ENCODE data around the gene WDR55. TPM values are rescaled to one million over a fixed set of nuclear protein-coding genes. Genes with fewer than 3 reads are reported as not detected.

The WDR55 gene, protein sequence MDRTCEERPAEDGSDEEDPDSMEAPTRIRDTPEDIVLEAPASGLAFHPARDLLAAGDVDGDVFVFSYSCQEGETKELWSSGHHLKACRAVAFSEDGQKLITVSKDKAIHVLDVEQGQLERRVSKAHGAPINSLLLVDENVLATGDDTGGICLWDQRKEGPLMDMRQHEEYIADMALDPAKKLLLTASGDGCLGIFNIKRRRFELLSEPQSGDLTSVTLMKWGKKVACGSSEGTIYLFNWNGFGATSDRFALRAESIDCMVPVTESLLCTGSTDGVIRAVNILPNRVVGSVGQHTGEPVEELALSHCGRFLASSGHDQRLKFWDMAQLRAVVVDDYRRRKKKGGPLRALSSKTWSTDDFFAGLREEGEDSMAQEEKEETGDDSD
- total RNA-seq = 11.1 and 14.2 TPM in 2 replicates

DNA sequence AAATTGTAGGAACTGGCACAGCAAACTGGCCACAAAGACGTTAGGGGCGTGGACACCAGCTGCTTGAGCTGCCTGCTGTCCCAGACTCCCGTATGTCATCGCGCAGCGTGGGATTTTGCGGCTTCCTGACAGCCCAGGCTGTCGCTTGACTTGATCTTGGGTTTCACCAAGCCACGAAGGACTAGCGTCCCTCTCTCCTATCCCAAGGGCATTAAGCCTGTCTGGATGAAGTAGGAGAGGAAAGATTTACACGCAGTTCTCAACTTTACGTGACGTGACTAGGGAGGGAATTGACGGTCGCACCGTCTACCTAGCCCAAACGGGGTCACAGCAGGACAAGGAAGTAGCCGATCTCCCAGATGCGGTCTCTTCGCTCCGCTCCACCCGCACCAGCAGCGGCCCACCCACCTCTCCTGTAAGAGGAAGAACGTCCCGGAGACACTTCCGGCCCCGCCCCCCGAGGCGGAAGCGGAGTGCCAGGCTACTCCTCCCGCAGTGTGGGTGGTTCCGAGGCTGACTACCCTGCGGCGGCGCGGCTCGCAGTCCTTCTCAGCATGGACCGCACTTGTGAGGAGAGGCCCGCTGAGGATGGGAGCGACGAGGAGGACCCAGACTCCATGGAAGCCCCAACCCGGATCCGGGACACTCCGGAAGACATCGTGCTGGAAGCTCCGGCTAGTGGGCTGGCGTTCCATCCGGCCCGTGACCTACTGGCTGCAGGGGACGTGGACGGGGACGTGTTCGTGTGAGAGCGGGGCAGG lies at the start of gene WDR55:
TSS of gene WDR55 (plus strand) at position 546 of the 761 bp plus-strand sequence. CDS start at position 555, 9 bp downstream.

DNA sequence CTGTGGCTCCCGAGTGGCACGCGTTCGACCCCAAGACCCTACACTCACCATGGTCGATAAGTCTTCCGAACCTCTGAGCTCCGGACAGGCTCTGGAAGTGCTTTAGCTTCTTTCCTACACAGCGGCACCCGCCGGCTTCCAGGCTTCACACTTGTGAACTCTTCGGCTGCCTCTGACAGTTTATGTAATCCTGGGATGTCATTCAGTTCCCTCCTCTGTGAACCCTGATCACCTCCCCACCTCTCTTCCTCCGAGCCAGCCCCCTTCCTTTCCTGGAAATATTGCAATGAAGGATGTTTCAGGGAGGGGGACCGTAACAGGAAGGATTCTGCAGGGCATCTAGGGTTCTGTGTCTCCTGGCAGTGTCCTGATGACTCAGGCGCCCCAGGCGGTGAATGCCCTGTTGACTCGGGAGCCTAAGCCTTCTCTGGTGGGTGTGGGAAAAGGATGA lies 31.7 kb upstream of the WDR55 start, which contains the start of gene CD14:
TSS of gene CD14 (minus strand) at position 155 of the 451 bp plus-strand sequence. CDS start at position 51, 104 bp downstream.

DNA sequence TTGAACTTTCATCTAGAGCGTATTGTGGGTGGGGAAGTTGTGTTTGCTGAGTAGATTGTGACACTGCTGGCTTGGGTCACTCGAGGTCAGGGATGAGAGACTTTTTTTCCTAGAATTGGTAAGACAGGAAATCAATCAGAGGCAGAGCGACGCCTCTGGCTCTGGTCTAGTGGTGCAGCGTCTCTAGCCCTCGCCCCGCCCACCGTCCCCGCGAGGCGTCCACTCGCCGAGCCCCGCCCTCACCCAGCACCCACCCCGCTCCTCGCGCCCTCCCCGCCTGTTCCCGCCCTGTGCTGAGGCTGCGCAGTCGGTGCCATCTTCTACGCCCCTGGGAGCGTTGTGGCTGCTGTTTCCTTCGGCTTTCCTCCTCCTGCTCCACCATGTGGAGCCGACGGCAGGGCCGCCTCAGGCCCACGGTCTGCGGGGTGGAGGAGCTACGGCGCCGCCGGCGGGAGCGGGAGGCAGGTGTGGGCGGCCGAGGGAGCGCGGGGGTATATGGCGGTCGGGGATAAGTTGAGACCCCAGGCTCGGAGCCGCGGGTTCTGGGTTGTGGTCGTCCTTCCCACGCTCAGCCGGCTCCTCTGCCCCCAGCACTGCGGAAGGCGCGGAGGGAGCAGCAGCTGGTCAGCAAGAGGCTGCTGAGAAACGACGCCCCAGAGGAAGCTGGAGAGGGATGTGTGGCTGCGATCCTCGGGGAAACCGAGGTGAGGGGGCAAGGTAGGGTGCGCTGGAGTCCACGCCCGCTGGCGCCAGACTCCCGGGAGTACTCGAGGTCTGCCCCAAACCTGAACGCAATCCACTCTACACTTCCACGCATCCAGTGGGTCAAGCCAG lies 25.3 kb upstream of the WDR55 start, which contains the start of gene TMCO6:
TSS of gene TMCO6 (plus strand) at position 304 of the 834 bp plus-strand sequence. CDS start at position 381, 77 bp downstream.

DNA sequence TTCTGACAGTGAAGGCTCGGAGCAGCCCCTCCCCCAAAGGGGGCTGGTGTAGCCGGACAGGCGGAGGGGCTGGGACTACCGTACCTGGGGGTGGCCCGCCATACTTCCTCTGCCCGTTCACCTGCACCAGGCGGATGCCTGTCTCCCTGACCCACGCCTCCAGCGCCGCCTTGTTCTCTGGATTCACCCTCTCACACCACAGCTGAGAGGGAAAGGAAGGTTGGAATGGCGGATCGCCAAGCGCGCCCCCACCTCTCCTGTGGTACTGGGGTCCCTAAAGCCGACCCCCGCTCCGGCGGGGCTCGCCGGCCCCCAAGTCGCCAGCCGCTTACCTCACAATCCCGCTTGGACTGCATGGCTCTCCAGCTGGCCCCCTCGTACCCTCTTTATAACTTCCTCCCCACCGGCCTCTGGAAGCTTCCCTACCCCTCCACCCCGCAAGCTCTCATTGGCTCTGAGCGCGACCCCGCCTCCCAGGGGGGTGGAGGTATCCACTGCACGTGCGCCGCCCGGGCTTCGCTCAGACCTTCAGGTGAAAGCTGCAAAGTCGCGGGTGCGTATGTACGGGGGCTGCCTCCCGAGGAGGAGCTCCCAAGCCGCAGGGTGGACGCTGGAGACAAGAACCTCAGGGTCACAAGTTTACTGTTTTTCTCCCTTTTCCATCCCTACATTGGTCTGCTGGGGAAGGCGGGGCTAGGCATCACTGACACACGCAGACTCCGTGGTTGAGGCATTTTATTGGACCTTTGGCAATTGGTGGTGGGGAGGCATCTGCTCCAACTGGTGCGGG lies 8.7 kb downstream of the WDR55 start, which contains the start of gene DND1:
TSS of gene DND1 (minus strand) at position 390 of the 790 bp plus-strand sequence. CDS start at position 356, 34 bp downstream.

DNA sequence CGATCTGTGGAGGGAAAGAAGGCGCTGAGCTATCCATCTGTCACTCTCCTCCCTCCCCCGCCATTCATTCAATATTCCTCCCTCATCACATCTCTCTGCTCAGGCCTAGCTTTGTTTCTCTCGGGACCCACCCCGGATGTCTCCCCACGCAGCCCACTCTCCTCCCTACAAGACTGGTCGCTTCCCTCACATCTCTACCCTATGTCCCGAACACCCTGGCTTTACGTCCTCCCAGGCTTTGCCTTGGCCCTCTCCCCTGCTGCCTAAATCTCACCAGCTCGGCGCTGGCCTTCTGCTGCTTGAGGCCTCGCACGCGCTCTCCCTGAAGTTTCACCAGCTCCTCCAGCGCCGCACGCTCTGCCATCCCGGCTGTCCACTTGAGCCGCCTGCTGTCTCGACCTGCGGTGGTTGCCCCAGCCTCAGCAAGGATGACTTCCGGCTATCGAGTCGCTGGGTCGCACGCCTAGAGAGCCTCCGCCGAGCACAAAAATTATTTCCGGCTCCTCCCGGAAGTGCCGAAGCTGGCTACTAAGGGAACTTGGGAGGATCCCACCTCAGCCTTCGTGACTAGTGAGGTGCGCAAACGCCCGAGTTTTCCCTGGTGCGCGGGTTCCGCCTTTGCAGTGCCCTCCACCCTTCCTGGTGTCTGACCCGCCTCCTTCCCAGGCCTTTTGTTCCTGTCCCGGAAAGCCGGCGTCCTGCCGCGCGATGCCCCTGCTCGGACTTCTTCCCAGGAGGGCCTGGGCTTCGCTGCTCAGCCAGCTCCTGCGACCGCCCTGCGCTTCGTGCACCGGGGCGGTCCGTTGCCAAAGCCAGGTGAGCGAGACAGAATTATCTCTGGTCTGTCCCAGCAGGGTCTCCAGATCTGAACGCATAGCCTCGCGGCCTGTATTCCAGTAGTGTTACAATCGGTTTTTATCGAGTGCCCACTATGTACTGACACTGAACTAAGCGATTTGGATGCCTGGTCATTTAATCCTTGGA lies 26.5 kb downstream of the WDR55 start, which contains the start of the genes HARS1 and HARS2:
TSS of gene HARS1 (minus strand) at position 430 of the 984 bp plus-strand sequence. CDS start at position 364, 66 bp downstream.
TSS of gene HARS2 (plus strand) at position 515 of the 984 bp plus-strand sequence. CDS start at position 709, 194 bp downstream.

DNA sequence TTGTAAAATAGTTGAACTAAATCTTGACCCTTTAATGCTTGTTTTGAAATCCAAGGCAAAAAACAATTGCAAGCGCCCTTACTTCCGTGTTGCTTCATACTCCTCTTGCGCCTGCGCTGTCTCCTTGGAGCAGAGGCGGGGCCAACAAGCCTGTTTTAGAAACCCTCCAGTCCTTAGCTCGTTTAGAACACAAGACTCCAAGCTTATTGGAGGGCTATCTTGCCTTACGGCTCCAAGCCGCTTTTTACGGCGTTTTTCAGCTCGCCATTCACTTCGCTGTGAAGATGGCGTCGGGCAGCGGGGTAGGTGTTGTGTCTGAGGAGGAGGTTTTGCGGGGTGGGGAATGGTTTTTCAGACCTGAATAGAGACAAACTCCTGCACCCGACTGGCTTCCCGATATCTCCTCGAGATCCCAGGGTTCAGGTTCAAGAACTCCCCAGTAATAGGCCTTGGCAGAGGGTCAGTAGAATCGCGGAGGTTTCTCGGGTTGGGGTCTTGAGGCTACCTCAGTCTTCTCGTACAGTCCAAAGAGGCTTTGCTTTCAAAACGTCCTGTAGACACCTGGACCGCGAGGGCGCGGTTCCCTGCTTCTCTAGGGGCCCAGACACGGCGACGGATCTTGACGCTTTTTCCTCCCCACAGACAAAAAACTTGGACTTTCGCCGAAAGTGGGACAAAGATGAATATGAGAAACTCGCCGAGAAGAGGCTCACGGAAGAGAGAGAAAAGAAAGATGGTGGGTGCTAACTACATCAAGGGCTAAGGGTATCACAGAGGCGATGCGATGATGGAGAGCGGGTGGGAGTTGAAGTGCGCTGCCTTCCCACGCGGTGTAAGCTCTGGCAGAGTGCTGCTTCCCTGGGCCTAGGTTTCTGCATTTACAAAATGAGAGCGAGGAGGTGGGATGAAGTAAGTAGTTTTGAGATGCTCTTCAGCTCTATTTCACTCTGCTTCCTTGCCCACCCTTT lies 35.8 kb downstream of the WDR55 start, which contains the start of gene ZMAT2:
TSS of gene ZMAT2 (plus strand) at position 271 of the 968 bp plus-strand sequence. CDS start at position 285, 14 bp downstream.

Other genes with a start within 250 kb of the WDR55 start
- 1.4 and 7.2 TPM in 2 replicates for gene EIF4EBP3, start 117.2 kb upstream of the WDR55 start, total RNA-seq
- gene SRA1, start 107.4 kb upstream of the WDR55 start, total RNA-seq = 18.2 and 42.6 TPM in 2 replicates
- 11.1 and 16.0 TPM in 2 replicates for gene APBB3, start 100.3 kb upstream of the WDR55 start, total RNA-seq
- 29.9 and 37.6 TPM in 2 replicates for gene SLC35A4, start 100.1 kb upstream of the WDR55 start, total RNA-seq
- 0.17 and 4.3 TPM in 2 replicates for gene CD14, start 31.7 kb upstream of the WDR55 start, total RNA-seq
- 8.6 and 11.8 TPM in 2 replicates for gene TMCO6, start 25.5 kb upstream of the WDR55 start, total RNA-seq
- gene NDUFA2, start 17.3 kb upstream of the WDR55 start, total RNA-seq = 52.4 and 86.2 TPM in 2 replicates
- 49.4 and 66.8 TPM in 2 replicates for gene IK, start 17.1 kb upstream of the WDR55 start, total RNA-seq
- gene DND1, start 8.7 kb downstream of the WDR55 start, total RNA-seq = not detected in 2 replicates
- gene HARS1, start 26.5 kb downstream of the WDR55 start, total RNA-seq = 51.8 and 56.4 TPM in 2 replicates
- 15.4 and 18.9 TPM in 2 replicates for gene HARS2, start 26.6 kb downstream of the WDR55 start, total RNA-seq
- gene ZMAT2, start 35.5 kb downstream of the WDR55 start, total RNA-seq = 26.7 and 33.5 TPM in 2 replicates
- gene PCDHA1, start 121.2 kb downstream of the WDR55 start, total RNA-seq = not detected in 2 replicates
- not detected in 2 replicates for gene PCDHA2, start 129.9 kb downstream of the WDR55 start, total RNA-seq
- gene PCDHA3, start 136.2 kb downstream of the WDR55 start, total RNA-seq = 0.12 TPM in 1 of 2 replicates, not detected in the other
- 0.23 TPM in 1 of 2 replicates, not detected in the other for gene PCDHA4, start 142.2 kb downstream of the WDR55 start, total RNA-seq
- gene PCDHA5, start 156.7 kb downstream of the WDR55 start, total RNA-seq = under 0.01 TPM in 1 of 2 replicates, not detected in the other
- 0.17 and 0.35 TPM in 2 replicates for gene PCDHA6, start 163.1 kb downstream of the WDR55 start, total RNA-seq
- 0.09 and 0.12 TPM in 2 replicates for gene PCDHA7, start 169.4 kb downstream of the WDR55 start, total RNA-seq
- gene PCDHA8, start 176.3 kb downstream of the WDR55 start, total RNA-seq = 0.09 TPM in 1 of 2 replicates, not detected in the other
- gene PCDHA9, start 183.5 kb downstream of the WDR55 start, total RNA-seq = not detected in 2 replicates
- gene PCDHA10, start 191.0 kb downstream of the WDR55 start, total RNA-seq = under 0.01 TPM in 2 replicates
- gene PCDHA11, start 204.1 kb downstream of the WDR55 start, total RNA-seq = not detected in 2 replicates
- not detected in 2 replicates for gene PCDHA12, start 210.4 kb downstream of the WDR55 start, total RNA-seq
- gene PCDHA13, start 217.2 kb downstream of the WDR55 start, total RNA-seq = not detected in 2 replicates

All from pericardium fibroblast (primary cell).